ENCODE results near the gene TRAM2. TPM values are rescaled to one million over a fixed set of nuclear protein-coding genes. Genes with fewer than 3 reads are reported as not detected.

The TRAM2 gene
- total and polyA plus RNA-seq, 2 donors (not counting 3 experiments of a cell fraction or from before 2014, with no cell fraction given): 85.7 to 98.6 TPM

DNA sequence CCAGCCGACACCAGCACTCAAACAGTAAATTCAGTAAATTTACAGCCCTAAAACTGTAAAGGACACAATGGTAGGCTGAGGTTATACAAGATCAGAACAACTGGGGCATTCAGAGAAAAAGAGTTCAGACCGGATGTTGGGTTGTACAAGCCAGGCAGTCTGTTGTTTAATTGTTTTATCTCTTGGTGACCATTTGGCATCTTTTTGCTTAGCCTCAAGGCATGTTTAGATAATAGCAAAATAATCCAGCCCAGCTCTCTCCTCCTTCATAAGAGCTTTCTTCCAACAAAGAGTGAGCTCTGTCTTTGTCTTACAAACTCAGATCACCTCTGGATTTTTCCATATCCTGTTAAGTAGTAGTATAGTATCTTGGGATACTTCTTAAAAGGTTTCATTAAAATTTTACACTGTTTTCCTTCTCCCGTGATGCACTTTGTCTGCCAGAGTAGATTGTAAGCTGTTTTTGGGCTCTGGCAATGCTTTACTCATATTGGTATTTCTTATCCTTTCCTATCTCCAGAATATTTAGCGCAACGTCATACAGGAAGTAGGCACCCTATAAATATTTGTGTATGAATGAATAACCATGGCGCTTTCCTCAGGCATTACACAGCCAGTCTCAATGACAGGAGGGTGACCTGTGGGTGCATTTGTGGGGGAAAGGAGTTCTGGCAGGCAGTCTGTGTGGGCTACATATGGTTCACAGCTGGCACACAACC lies 35.6 kb upstream of the TRAM2 start:
- BruUV-seq (replicated peaks): TSS peak; percentile 60
- peak overlapping the region; percentile 26 for H3K9ac ChIP-seq (replicated peaks; ENCODE audit: extremely low read depth, insufficient read depth, low read length)
- dilution Hi-C loops (cut with MboI; ENCODE audit: extremely low pct_ligation_motif_present, low sequenced_read_pairs) (no loop called here), intact Hi-C loops (cut with micrococcal nuclease) (loop anchor here (1.0 to 5.0 kb wide), 2 partner anchors 9 to 40 kb away; no protein-coding TSS in a partner anchor)
- TF ChIP-seq GATA2 (IDR thresholded peaks at IDR 0.05; ENCODE audit: insufficient read depth, insufficient read length, low read depth, low read length) (peak; percentile 70), JUN (IDR thresholded peaks at IDR 0.05; ENCODE audit: borderline replicate concordance, insufficient read depth, insufficient read length, low read depth) (no peak), POLR2AphosphoS5 (IDR thresholded peaks at IDR 0.05; ENCODE audit: insufficient read depth, low read depth, low read length) (peak; percentile 16), EZH2 (IDR thresholded peaks at IDR 0.05; ENCODE audit: borderline replicate concordance, low read depth, low read length, severe bottlenecking) (no peak), MYC (IDR thresholded peaks at IDR 0.05; ENCODE audit: low read depth, low read length) (no peak), FOS (IDR thresholded peaks at IDR 0.05; ENCODE audit: borderline replicate concordance, insufficient read depth, low read length) (no peak)
- peak overlapping the region; percentile 39 for H2AFZ ChIP-seq (ENCODE audit: low read depth, low read length)
- no peaks in the 10 kb centered on the region for H3K9me1 ChIP-seq (replicated peaks; ENCODE audit: control insufficient read depth, extremely low read depth, insufficient read depth, low read length)
- H3K79me2 ChIP-seq (ENCODE audit: control insufficient read depth, insufficient read depth, low read length): no peaks in the 10 kb centered on the region
- peak overlapping the region; percentile 84 for H3K27ac ChIP-seq (ENCODE audit: insufficient read depth, low read depth, low read length)
- no peaks in the 10 kb centered on the region for H3K9me3 ChIP-seq (replicated peaks; ENCODE audit: control insufficient read depth, insufficient read depth, low read length)
- H3K27me3 ChIP-seq (ENCODE audit: control insufficient read depth in 2 of 2, insufficient read depth in 2 of 2, low read length in 2 of 2): no peaks in the 10 kb centered on the region
- peaks cover 33% of the 10 kb centered on the region for H3K4me1 ChIP-seq (ENCODE audit: control insufficient read depth, extremely low read depth, insufficient read depth, low read length)
- POLR2A ChIA-PET: no interaction called here
- H3K36me3 ChIP-seq (ENCODE audit: control insufficient read depth in 2 of 2, extremely low read depth in 1 of 2, insufficient read depth in 2 of 2, low read length in 2 of 2): no peaks in the 10 kb centered on the region
- H3K4me2 ChIP-seq (ENCODE audit: insufficient read depth, low read length): peak overlapping the region; percentile 51
- FAIRE-seq: peak; percentile 50
- peak; percentile 30 for DNase-seq (ENCODE audit: low read depth, low spot score)
- CTCF ChIA-PET: interaction anchor here (0.6 to 1.4 kb wide), 6 partner anchors 9 to 205 kb away, joined by 3 to 5 read pairs (median 3); no protein-coding TSS in a partner anchor
- H3K4me3 ChIP-seq (replicated peaks in 1 of 3; ENCODE audit: insufficient read depth in 1 of 3, low read depth in 1 of 3, low read length in 3 of 3): no peak overlapping the region
- no peaks in the 10 kb centered on the region for H4K20me1 ChIP-seq (replicated peaks; ENCODE audit: control insufficient read depth, extremely low read depth, insufficient read depth, low read length)

DNA sequence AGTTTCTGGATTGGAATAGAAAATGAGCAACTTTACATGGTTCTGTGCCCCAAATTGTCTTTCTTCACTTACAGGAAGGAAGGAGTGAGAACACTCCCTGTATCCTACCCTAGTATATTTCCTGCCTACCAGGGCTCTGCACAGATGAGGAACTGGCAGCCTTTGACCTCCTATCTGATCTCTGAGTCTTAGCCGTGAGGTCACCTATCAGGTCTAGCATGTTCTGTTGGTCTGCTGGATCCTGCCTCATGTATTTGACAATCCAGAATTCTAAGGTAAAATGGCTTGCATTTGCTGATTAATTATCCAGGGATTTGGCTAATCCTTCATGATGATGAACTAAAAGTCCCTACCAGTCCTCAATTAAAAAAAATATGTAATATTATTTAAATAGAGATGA lies 35.0 kb upstream of the TRAM2 start:
- no peak for DNase-seq (ENCODE audit: low read depth, low spot score)
- peak overlapping the region; percentile 84 for H3K27ac ChIP-seq (ENCODE audit: insufficient read depth, low read depth, low read length)
- H3K9me3 ChIP-seq (replicated peaks; ENCODE audit: control insufficient read depth, insufficient read depth, low read length): no peaks in the 10 kb centered on the region
- H3K79me2 ChIP-seq (ENCODE audit: control insufficient read depth, insufficient read depth, low read length): no peaks in the 10 kb centered on the region
- H3K36me3 ChIP-seq (ENCODE audit: control insufficient read depth in 2 of 2, extremely low read depth in 1 of 2, insufficient read depth in 2 of 2, low read length in 2 of 2): no peaks in the 10 kb centered on the region
- POLR2A ChIA-PET: no interaction called here
- dilution Hi-C loops (cut with MboI; ENCODE audit: extremely low pct_ligation_motif_present, low sequenced_read_pairs) (no loop called here), intact Hi-C loops (cut with micrococcal nuclease) (loop anchor here (1.0 to 5.0 kb wide), 2 partner anchors 9 to 40 kb away; no protein-coding TSS in a partner anchor)
- no peak overlapping the region for H3K4me3 ChIP-seq (replicated peaks in 1 of 3; ENCODE audit: insufficient read depth in 1 of 3, low read depth in 1 of 3, low read length in 3 of 3)
- H3K4me1 ChIP-seq (ENCODE audit: control insufficient read depth, extremely low read depth, insufficient read depth, low read length): peaks cover 37% of the 10 kb centered on the region
- H3K9ac ChIP-seq (replicated peaks; ENCODE audit: extremely low read depth, insufficient read depth, low read length): no peak overlapping the region
- no peaks in the 10 kb centered on the region for H4K20me1 ChIP-seq (replicated peaks; ENCODE audit: control insufficient read depth, extremely low read depth, insufficient read depth, low read length)
- H2AFZ ChIP-seq (ENCODE audit: low read depth, low read length): peak overlapping the region; percentile 49
- H3K27me3 ChIP-seq (ENCODE audit: control insufficient read depth in 2 of 2, insufficient read depth in 2 of 2, low read length in 2 of 2): no peaks in the 10 kb centered on the region
- no peak for FAIRE-seq
- TF ChIP-seq JUN (IDR thresholded peaks at IDR 0.05; ENCODE audit: borderline replicate concordance, insufficient read depth, insufficient read length, low read depth): no peak
- TF ChIP-seq, protein P1, sequence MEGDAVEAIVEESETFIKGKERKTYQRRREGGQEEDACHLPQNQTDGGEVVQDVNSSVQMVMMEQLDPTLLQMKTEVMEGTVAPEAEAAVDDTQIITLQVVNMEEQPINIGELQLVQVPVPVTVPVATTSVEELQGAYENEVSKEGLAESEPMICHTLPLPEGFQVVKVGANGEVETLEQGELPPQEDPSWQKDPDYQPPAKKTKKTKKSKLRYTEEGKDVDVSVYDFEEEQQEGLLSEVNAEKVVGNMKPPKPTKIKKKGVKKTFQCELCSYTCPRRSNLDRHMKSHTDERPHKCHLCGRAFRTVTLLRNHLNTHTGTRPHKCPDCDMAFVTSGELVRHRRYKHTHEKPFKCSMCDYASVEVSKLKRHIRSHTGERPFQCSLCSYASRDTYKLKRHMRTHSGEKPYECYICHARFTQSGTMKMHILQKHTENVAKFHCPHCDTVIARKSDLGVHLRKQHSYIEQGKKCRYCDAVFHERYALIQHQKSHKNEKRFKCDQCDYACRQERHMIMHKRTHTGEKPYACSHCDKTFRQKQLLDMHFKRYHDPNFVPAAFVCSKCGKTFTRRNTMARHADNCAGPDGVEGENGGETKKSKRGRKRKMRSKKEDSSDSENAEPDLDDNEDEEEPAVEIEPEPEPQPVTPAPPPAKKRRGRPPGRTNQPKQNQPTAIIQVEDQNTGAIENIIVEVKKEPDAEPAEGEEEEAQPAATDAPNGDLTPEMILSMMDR (IDR thresholded peaks at IDR 0.05; ENCODE audit: extremely low read depth in 1 of 2, insufficient read depth in 1 of 2, low read depth in 1 of 2, low read length in 2 of 2): no peak
- TF ChIP-seq GATA2 (IDR thresholded peaks at IDR 0.05; ENCODE audit: insufficient read depth, insufficient read length, low read depth, low read length): peak; percentile 66
- BruUV-seq (replicated peaks): no TSS peak
- H3K4me2 ChIP-seq (ENCODE audit: insufficient read depth, low read length): peak overlapping the region; percentile 39
- CTCF ChIA-PET: interaction anchor here (0.6 to 1.4 kb wide), 6 partner anchors 9 to 204 kb away, joined by 3 to 5 read pairs (median 3); no protein-coding TSS in a partner anchor
- H3K9me1 ChIP-seq (replicated peaks; ENCODE audit: control insufficient read depth, extremely low read depth, insufficient read depth, low read length): no peaks in the 10 kb centered on the region

Measured in endothelial cell of umbilical vein (primary cell).